ENCODE results near the gene KATNB1.

GRCh38 chr16:57748596-57748995 lies 13.0 kb downstream of the KATNB1 start:
- TF ChIP-seq CTCF (IDR thresholded peaks at IDR 0.05) (no peak), POLR2AphosphoS5 (IDR thresholded peaks at IDR 0.05) (no peak), POLR2A (IDR thresholded peaks at IDR 0.05) (no peak), EP300 (IDR thresholded peaks at IDR 0.05) (no peak)
